H9 (cell line): ENCODE results near the gene MYOM3. TPM values are rescaled to one million over a fixed set of nuclear protein-coding genes. Genes with fewer than 3 reads are reported as not detected.

Source experiments
- DNase-seq: peaks from one replicate; pipeline ENCODE4 v3.0.0-alpha.2; 2017
- H2AFZ ChIP-seq: one replicate; pipeline ENCODE4 v1.6.1; 2013; ENCODE audit warnings: mild to moderate bottlenecking, low read length, control low read depth, moderate library complexity
- H2AK5ac ChIP-seq: 2 replicates; pipeline ENCODE4 v1.6.1; 2013; ENCODE audit warnings: low read length, control low read depth, mixed read lengths; ENCODE audit not compliant: insufficient read length
- H2BK120ac ChIP-seq: one replicate; pipeline ENCODE4 v1.6.1; 2013; ENCODE audit warnings: low read depth, mild to moderate bottlenecking, low read length, control low read depth, inconsistent platforms; ENCODE audit not compliant: poor library complexity, severe bottlenecking
- H2BK12ac ChIP-seq: 2 replicates; pipeline ENCODE4 v1.6.1; 2013; ENCODE audit warnings: low read length, control low read depth, mixed read lengths, low read depth; ENCODE audit not compliant: insufficient read length
- H2BK15ac ChIP-seq: 2 replicates; pipeline ENCODE4 v1.6.1; 2013; ENCODE audit warnings: low read depth, low read length, control low read depth
- H2BK20ac ChIP-seq: one replicate; pipeline ENCODE4 v1.6.1; 2013; ENCODE audit warnings: low read depth, mild to moderate bottlenecking, low read length, control low read depth, inconsistent platforms; ENCODE audit not compliant: poor library complexity, severe bottlenecking
- H2BK5ac ChIP-seq: 2 replicates; pipeline ENCODE4 v1.6.1; 2013; ENCODE audit warnings: low read length, control low read depth, mixed read lengths; ENCODE audit not compliant: insufficient read length
- H3K14ac ChIP-seq: 2 replicates; pipeline ENCODE4 v1.6.1; 2013; ENCODE audit warnings: low read length, control low read depth; ENCODE audit not compliant: insufficient read depth
- H3K18ac ChIP-seq: 2 replicates; pipeline ENCODE4 v1.6.1; 2013; ENCODE audit warnings: low read depth, mild to moderate bottlenecking, mixed read lengths, low read length, control low read depth; ENCODE audit not compliant: insufficient read length
- H3K23ac ChIP-seq: 2 replicates; pipeline ENCODE4 v1.6.1; 2013; ENCODE audit warnings: low read length, control low read depth, mixed read lengths, low read depth; ENCODE audit not compliant: insufficient read length
- H3K23me2 ChIP-seq: 2 replicates; pipeline ENCODE4 v1.6.1; 2013; ENCODE audit warnings: low read depth, mild to moderate bottlenecking, mixed read lengths, low read length, control low read depth; ENCODE audit not compliant: insufficient read length, poor library complexity, severe bottlenecking
- H3K27ac ChIP-seq: 2 replicates; pipeline ENCODE4 v1.5.1; 2013; ENCODE audit warnings: low read length, control low read depth, mixed read lengths, low read depth; ENCODE audit not compliant: insufficient read length
- H3K27me3 ChIP-seq: 2 replicates; pipeline ENCODE4 v1.6.1; 2013; ENCODE audit warnings: low read length, control low read depth, inconsistent platforms; ENCODE audit not compliant: insufficient read depth
- H3K4ac ChIP-seq: 2 replicates; pipeline ENCODE4 v1.6.1; 2013; ENCODE audit warnings: low read depth, mild to moderate bottlenecking, control low read depth, inconsistent platforms, low read length, moderate library complexity
- H3K4me1 ChIP-seq: 2 replicates; pipeline ENCODE4 v1.6.1; 2013; ENCODE audit warnings: low read length, control low read depth, inconsistent platforms; ENCODE audit not compliant: insufficient read depth
- H3K4me2 ChIP-seq: 2 replicates; pipeline ENCODE4 v1.6.1; 2013; ENCODE audit warnings: low read length, control low read depth, mixed read lengths; ENCODE audit not compliant: insufficient read length, insufficient read depth
- H3K56ac ChIP-seq: 2 replicates; pipeline ENCODE4 v1.6.1; 2013; ENCODE audit warnings: low read depth, mild to moderate bottlenecking, mixed read lengths, low read length, control low read depth; ENCODE audit not compliant: insufficient read length
- H3K79me1 ChIP-seq: 2 replicates; pipeline ENCODE4 v1.6.1; 2013; ENCODE audit warnings: low read depth, mild to moderate bottlenecking, moderate library complexity, low read length, control low read depth, inconsistent platforms; ENCODE audit not compliant: insufficient read depth, poor library complexity, severe bottlenecking
- H3K79me2 ChIP-seq: 2 replicates; pipeline ENCODE4 v1.6.1; 2013; ENCODE audit warnings: low read length, control low read depth, inconsistent platforms; ENCODE audit not compliant: insufficient read depth
- H3K9ac ChIP-seq: 2 replicates; pipeline ENCODE4 v1.6.1; 2013; ENCODE audit warnings: low read length, control low read depth, mixed read lengths; ENCODE audit not compliant: insufficient read length; ENCODE audit errors: extremely low read depth
- H3K9me3 ChIP-seq: one replicate; pipeline ENCODE4 v1.6.1; 2013; ENCODE audit warnings: low read depth, low read length, inconsistent platforms; ENCODE audit not compliant: control insufficient read depth
- H3T11ph ChIP-seq: one replicate; pipeline ENCODE4 v1.6.1; 2013; ENCODE audit warnings: mild to moderate bottlenecking, low read length, control low read depth, inconsistent platforms
- H4K20me1 ChIP-seq: one replicate; pipeline ENCODE4 v1.6.1; 2013; ENCODE audit not compliant: control insufficient read depth, insufficient read length, insufficient read depth
- H4K5ac ChIP-seq: 2 replicates; pipeline ENCODE4 v1.6.1; 2013; ENCODE audit warnings: low read depth, mild to moderate bottlenecking, mixed read lengths, low read length, control low read depth; ENCODE audit not compliant: insufficient read length
- H4K8ac ChIP-seq: replicated peaks from 2 replicates; pipeline ENCODE4 v1.6.1; 2013; ENCODE audit warnings: low read length, control low read depth, mixed read lengths, low read depth; ENCODE audit not compliant: insufficient read length
- H4K91ac ChIP-seq: 2 replicates; pipeline ENCODE4 v1.6.1; 2013; ENCODE audit warnings: low read depth, mild to moderate bottlenecking, moderate library complexity, mixed read lengths, low read length, control low read depth; ENCODE audit not compliant: insufficient read length
- H3K27ac Mint-ChIP-seq, 3 experiments: 2 replicates in 2 of 3; 3 replicates in 1 of 3; pipeline ENCODE4 v1.8.0; 2020 to 2021; ENCODE audit warnings: mixed read lengths in 3 of 3, mild to moderate bottlenecking in 1 of 3, moderate library complexity in 1 of 3
- H3K27me3 Mint-ChIP-seq: 2 replicates; pipeline ENCODE4 v1.8.0; 2021; ENCODE audit warnings: low read depth, mild to moderate bottlenecking, moderate library complexity, mixed read lengths
- H3K36me3 Mint-ChIP-seq, 3 experiments: 2 replicates in 2 of 3; 3 replicates in 1 of 3; pipeline ENCODE4 v1.8.0; 2020 to 2021; ENCODE audit warnings: low read depth in 3 of 3, mixed read lengths in 3 of 3; ENCODE audit not compliant: insufficient read depth in 1 of 3
- H3K4me1 Mint-ChIP-seq, 2 experiments: 2 replicates each; pipeline ENCODE4 v1.8.0; 2020; ENCODE audit warnings: mixed read lengths in 2 of 2
- H3K4me3 Mint-ChIP-seq, 2 experiments: 2 replicates in 1 of 2; 3 replicates in 1 of 2; pipeline ENCODE4 v1.8.0; 2020 to 2021; ENCODE audit warnings: mild to moderate bottlenecking in 2 of 2, mixed read lengths in 2 of 2, moderate library complexity in 1 of 2
- H3K9me3 Mint-ChIP-seq, 2 experiments: 2 replicates in 1 of 2; 3 replicates in 1 of 2; pipeline ENCODE4 v1.8.0; 2020; ENCODE audit warnings: mild to moderate bottlenecking in 2 of 2, mixed read lengths in 2 of 2, moderate library complexity in 1 of 2
- WGBS: extraction: QIAGEN DNeasy Blood & Tissue Kit; methylation state at CpG from one replicate; pipeline ENCODE4 v1.1.7; 2013; ENCODE audit warnings: missing lambda C conversion rate, low lambda C conversion rate, mixed read lengths; ENCODE audit not compliant: insufficient read length; ENCODE audit errors: extremely low coverage; 5-methylcytosine and 5-hydroxymethylcytosine counted together
- total RNA-seq: library from RNA; stranded (reverse); gene quantifications from 2 replicates; pipeline ENCODE4 v1.2.1, GENCODE V29; 2021
- TF ChIP-seq, protein P1 (sequence below): fragments of 200-600 bp; sonication (generic); conservative IDR thresholded peaks from 3 replicates; pipeline ENCODE4 v1.8.0; 2021; ENCODE audit warnings: antibody characterized with exemption, mild to moderate bottlenecking

MYOM3 gene
- total RNA-seq, 1 experiment from 2014 or later: 0.11 TPM

DNA sequence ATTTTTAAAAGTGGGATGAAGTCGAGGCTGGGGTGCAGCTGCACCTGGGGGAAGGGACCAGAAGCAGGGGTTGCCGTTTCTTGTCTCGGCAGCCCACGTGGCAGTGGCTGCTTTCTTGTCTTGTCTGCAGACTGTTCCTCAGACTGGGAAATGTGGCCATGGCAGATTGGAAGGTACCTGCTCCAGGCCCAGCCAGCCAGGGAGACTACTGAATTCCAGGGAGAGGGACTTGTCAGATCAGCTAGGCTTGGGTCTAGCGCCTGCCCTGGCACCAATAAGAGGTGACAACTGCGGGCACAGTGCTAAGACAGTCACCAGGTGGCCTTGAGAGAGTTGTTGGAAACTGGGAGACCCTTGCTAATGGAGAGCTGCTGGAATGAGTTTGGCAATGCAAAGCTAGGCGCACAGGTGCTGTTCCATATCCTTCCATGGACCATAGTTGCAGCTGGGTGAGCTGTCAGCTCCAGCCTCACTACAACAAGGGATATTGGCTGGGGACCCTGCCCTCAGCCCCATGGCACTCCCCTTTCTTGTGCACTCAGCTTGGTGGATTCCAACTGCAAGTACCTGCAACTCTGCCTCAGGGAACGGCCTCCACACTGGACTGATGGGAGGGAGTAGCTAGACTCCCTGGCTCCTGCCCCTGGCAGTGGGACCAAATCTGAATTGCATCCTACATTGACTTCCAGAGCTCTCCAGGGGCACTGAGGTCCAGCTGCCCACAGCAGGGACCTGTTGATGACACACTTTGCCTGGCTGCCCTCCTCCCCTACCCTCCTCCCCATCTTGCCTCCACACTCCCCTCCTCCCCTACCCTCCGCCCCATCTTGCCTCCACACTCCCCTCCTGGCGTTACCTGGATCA lies 40.9 kb upstream of the MYOM3 start:
- H3K4me2 ChIP-seq: no peak overlapping the region
- H3K4me3 Mint-ChIP-seq: peak overlapping the region in 1 of 2 experiments; percentile 62; a peak in 2 of 5 replicates
- H2AFZ ChIP-seq: no peak overlapping the region
- H3K9me3 ChIP-seq: no peaks in the 10 kb centered on the region
- no peak overlapping the region; the same call in 1 of the 2 replicates for H3K4ac ChIP-seq
- peaks cover 5% of the 10 kb centered on the region for H3K23me2 ChIP-seq
- H4K91ac ChIP-seq: no peak overlapping the region
- H2BK12ac ChIP-seq: no peak overlapping the region
- H2BK15ac ChIP-seq: no peak overlapping the region
- H3K4me1 Mint-ChIP-seq: peaks cover 46 to 51% of the 10 kb centered on the region in 2 experiments
- no peaks in the 10 kb centered on the region; the same call in 1 of the 2 replicates for H3K27me3 Mint-ChIP-seq
- DNase-seq: peak; percentile 33
- H3K9ac ChIP-seq: no peak overlapping the region
- no peak overlapping the region for H4K8ac ChIP-seq
- H2BK120ac ChIP-seq: peak overlapping the region; percentile 74
- H3K4me1 ChIP-seq: no peaks in the 10 kb centered on the region; the same call in 1 of the 2 replicates
- H2AK5ac ChIP-seq: no peak overlapping the region
- H3K79me2 ChIP-seq: no peaks in the 10 kb centered on the region
- H3K36me3 Mint-ChIP-seq: peaks cover 5 to 18% (median 17%) of the 10 kb centered on the region in 3 experiments; a peak in 6 of 7 replicates
- H4K20me1 ChIP-seq: no peaks in the 10 kb centered on the region
- no peak overlapping the region for H3K23ac ChIP-seq
- H3K14ac ChIP-seq: peak overlapping the region; percentile 59; the same call in 1 of the 2 replicates
- H2BK5ac ChIP-seq: no peak overlapping the region
- TF ChIP-seq, protein P1, sequence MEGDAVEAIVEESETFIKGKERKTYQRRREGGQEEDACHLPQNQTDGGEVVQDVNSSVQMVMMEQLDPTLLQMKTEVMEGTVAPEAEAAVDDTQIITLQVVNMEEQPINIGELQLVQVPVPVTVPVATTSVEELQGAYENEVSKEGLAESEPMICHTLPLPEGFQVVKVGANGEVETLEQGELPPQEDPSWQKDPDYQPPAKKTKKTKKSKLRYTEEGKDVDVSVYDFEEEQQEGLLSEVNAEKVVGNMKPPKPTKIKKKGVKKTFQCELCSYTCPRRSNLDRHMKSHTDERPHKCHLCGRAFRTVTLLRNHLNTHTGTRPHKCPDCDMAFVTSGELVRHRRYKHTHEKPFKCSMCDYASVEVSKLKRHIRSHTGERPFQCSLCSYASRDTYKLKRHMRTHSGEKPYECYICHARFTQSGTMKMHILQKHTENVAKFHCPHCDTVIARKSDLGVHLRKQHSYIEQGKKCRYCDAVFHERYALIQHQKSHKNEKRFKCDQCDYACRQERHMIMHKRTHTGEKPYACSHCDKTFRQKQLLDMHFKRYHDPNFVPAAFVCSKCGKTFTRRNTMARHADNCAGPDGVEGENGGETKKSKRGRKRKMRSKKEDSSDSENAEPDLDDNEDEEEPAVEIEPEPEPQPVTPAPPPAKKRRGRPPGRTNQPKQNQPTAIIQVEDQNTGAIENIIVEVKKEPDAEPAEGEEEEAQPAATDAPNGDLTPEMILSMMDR: no peak
- H3K27ac Mint-ChIP-seq: peak overlapping the region; percentile 90 to 98 (median 98); a peak in 4 of 7 replicates
- H3K27ac ChIP-seq: no peak overlapping the region
- peak overlapping the region; percentile 75 for H3K18ac ChIP-seq
- H3K9me3 Mint-ChIP-seq: no peaks in the 10 kb centered on the region; a peak in 1 of 5 replicates
- H3K79me1 ChIP-seq: no peaks in the 10 kb centered on the region
- no CpG with 5 or more reads among the region's 10 CpGs for WGBS
- no peak overlapping the region for H3K56ac ChIP-seq
- H2BK20ac ChIP-seq: no peak overlapping the region
- no peak overlapping the region for H3T11ph ChIP-seq
- H4K5ac ChIP-seq: no peak overlapping the region
- no peaks in the 10 kb centered on the region for H3K27me3 ChIP-seq
